ENCODE measurements around the gene GSTA4.
"Not testable (repeated sequence)": the region's sequence is repeated elsewhere in the genome, so short reads cannot be mapped to it uniquely, and the experiment has no call there.

The GSTA4 gene

GRCh38 chr6:52975580-52975979, 19.5 kb downstream of the GSTA4 start:
- DNase-seq (ENCODE audit: low spot score) = peak; percentile 24

- no peak for DNase-seq (ENCODE audit: low spot score)
Observed at GRCh38 chr6:52972989-52973388, 22.1 kb downstream of the GSTA4 start.

GRCh38 chr6:52969359-52969758, 25.7 kb downstream of the GSTA4 start:
- DNase-seq (ENCODE audit: low spot score) = no peak

GRCh38 chr6:52966101-52966500, 29.0 kb downstream of the GSTA4 start:
- no peak for DNase-seq (ENCODE audit: low spot score)

GRCh38 chr6:52965380-52965779, 29.7 kb downstream of the GSTA4 start:
- DNase-seq (ENCODE audit: low spot score) = no peak

GRCh38 chr6:52964318-52964717, 30.8 kb downstream of the GSTA4 start:
- no peak for DNase-seq (ENCODE audit: low spot score)

- DNase-seq (ENCODE audit: low spot score) = no peak
Observed at GRCh38 chr6:52962701-52963100, 32.4 kb downstream of the GSTA4 start.

- not testable (repeated sequence) for DNase-seq (ENCODE audit: low spot score)
Observed at GRCh38 chr6:52961022-52961421, 34.1 kb downstream of the GSTA4 start.

GRCh38 chr6:52960211-52960610, 34.9 kb downstream of the GSTA4 start:
- not testable (repeated sequence) for DNase-seq (ENCODE audit: low spot score)

- no peak for DNase-seq (ENCODE audit: low spot score)
Observed at GRCh38 chr6:52958546-52959255, 36.4 kb downstream of the GSTA4 start.

- DNase-seq (ENCODE audit: low spot score) = no peak
Observed at GRCh38 chr6:52955871-52956270, 39.2 kb downstream of the GSTA4 start.

GRCh38 chr6:52953911-52954839, 40.9 kb downstream of the GSTA4 start:
- no peak for DNase-seq (ENCODE audit: low spot score)

- DNase-seq (ENCODE audit: low spot score) = no peak
Observed at GRCh38 chr6:52946306-52946705, 48.8 kb downstream of the GSTA4 start.

GRCh38 chr6:52942821-52943220, 52.3 kb downstream of the GSTA4 start:
- DNase-seq (ENCODE audit: low spot score) = not testable (repeated sequence)

GRCh38 chr6:52942221-52942620, 52.9 kb downstream of the GSTA4 start:
- no peak for DNase-seq (ENCODE audit: low spot score)

GRCh38 chr6:52937908-52938307, 57.2 kb downstream of the GSTA4 start:
- peak; percentile 74 for DNase-seq (ENCODE audit: low spot score)

- no peak for DNase-seq (ENCODE audit: low spot score)
Observed at GRCh38 chr6:52933778-52934177, 61.3 kb downstream of the GSTA4 start.

GRCh38 chr6:52931351-52931750, 63.7 kb downstream of the GSTA4 start:
- DNase-seq (ENCODE audit: low spot score) = no peak

- peak; percentile 68 for DNase-seq (ENCODE audit: low spot score)
Observed at GRCh38 chr6:52929321-52930164, 65.5 kb downstream of the GSTA4 start.
